OCI-LY7 (cell line): ENCODE data around the gene INTS2.

ENCODE experiments used
- CTCF ChIP-seq: fragments of 200-600 bp; sonication (generic); conservative IDR thresholded peaks from 2 replicates; pipeline ENCODE4 v1.5.1; 2014; ENCODE audit warnings: mild to moderate bottlenecking, antibody characterized with exemption, low read length, moderate library complexity, mixed read lengths
- EZH2phosphoT487 ChIP-seq: fragments of 200-600 bp; sonication (generic); IDR thresholded peaks from 2 replicates; pipeline ENCODE4 v1.6.1; 2018; ENCODE audit warnings: low read depth, borderline replicate concordance, mild to moderate bottlenecking, mixed run types, antibody characterized with exemption, low read length, moderate library complexity, mixed read lengths

- no peak for TF ChIP-seq CTCF
- no peak for TF ChIP-seq EZH2phosphoT487
These were observed 32.4 kb downstream of the INTS2 start for GRCh38 chr17:61895391-61895790.
